ENCODE data around the gene BORCS8.
"Not testable (repeated sequence)": the region's sequence is repeated elsewhere in the genome, so short reads cannot be mapped to it uniquely, and the experiment has no call there.

Gene BORCS8

GRCh38 chr19:19155495-19156219 is 36.3 kb downstream of the BORCS8 start:
- no peak overlapping the region for H3K27ac ChIP-seq
- no peak overlapping the region for H3K4me3 ChIP-seq

GRCh38 chr19:19154768-19155494 is 37.0 kb downstream of the BORCS8 start:
- Histone ChIP-seq H3K27ac (no peak overlapping the region), H3K4me3 (no peak overlapping the region)

GRCh38 chr19:19152668-19153384 is 39.1 kb downstream of the BORCS8 start:
- Histone ChIP-seq H3K27ac (no peak overlapping the region), H3K4me3 (no peak overlapping the region)

GRCh38 chr19:19151418-19151817 is 40.5 kb downstream of the BORCS8 start:
- Histone ChIP-seq H3K27ac (no peak overlapping the region), H3K4me3 (no peak overlapping the region)

GRCh38 chr19:19149435-19149834 is 42.5 kb downstream of the BORCS8 start:
- Histone ChIP-seq H3K4me3 (no peak overlapping the region), H3K27ac (no peak overlapping the region)

GRCh38 chr19:19148504-19148903 is 43.4 kb downstream of the BORCS8 start:
- not testable (repeated sequence) for H3K27ac ChIP-seq, H3K4me3 ChIP-seq

- H3K27ac ChIP-seq, result no peak overlapping the region
- H3K4me3 ChIP-seq, result no peak overlapping the region
These were observed 44.6 kb downstream of the BORCS8 start for GRCh38 chr19:19147344-19147743.

GRCh38 chr19:19146865-19147264 is 45.1 kb downstream of the BORCS8 start:
- H3K4me3 ChIP-seq, result no peak overlapping the region
- H3K27ac ChIP-seq, result no peak overlapping the region

- peak overlapping the region in 5 of 21 experiments; percentile 19 to 39 (median 29) for H3K27ac ChIP-seq
- H3K4me3 ChIP-seq, result no peak overlapping the region
These were observed 46.0 kb downstream of the BORCS8 start for GRCh38 chr19:19145684-19146608.

GRCh38 chr19:19145281-19145680 is 46.7 kb downstream of the BORCS8 start:
- Histone ChIP-seq H3K4me3 (no peak overlapping the region), H3K27ac (peak overlapping the region in 3 of 21 experiments; percentile 19 to 39 (median 30))

GRCh38 chr19:19142347-19142746 is 49.6 kb downstream of the BORCS8 start:
- Histone ChIP-seq H3K4me3 (no peak overlapping the region), H3K27ac (no peak overlapping the region)

- no peak overlapping the region for H3K4me3 ChIP-seq
These were observed 51.5 kb downstream of the BORCS8 start for GRCh38 chr19:19140476-19140875.

GRCh38 chr19:19139876-19140229 is 52.1 kb downstream of the BORCS8 start:
- Histone ChIP-seq H3K4me3 (no peak overlapping the region), H3K27ac (no peak overlapping the region)

More at GRCh38 chr19:19140476-19140875, 51.5 kb downstream of the BORCS8 start:
- H3K27ac ChIP-seq, result no peak overlapping the region

GRCh38 chr19:19138109-19138981 is 53.6 kb downstream of the BORCS8 start, which contains the start of gene TMEM161A:
TSS of gene TMEM161A (minus strand) at chr19:19138478. CDS start at chr19:19138428, 50 bp downstream.
- H3K27ac ChIP-seq, result peak within 1 kb of the TSS; percentile 45 to 94 (median 79)

GRCh38 chr19:19137556-19138108 is 54.3 kb downstream of the BORCS8 start:
- Histone ChIP-seq H3K27ac (peak overlapping the region; percentile 45 to 94 (median 79)), H3K4me3 (peak overlapping the region; percentile 62 to 83 (median 63))

More at GRCh38 chr19:19138109-19138981, 53.6 kb downstream of the BORCS8 start, which contains the start of gene TMEM161A:
- peak within 1 kb of the TSS; percentile 62 to 83 (median 63) for H3K4me3 ChIP-seq

GRCh38 chr19:19135713-19136112 is 56.2 kb downstream of the BORCS8 start:
- not testable (repeated sequence) for H3K4me3 ChIP-seq, H3K27ac ChIP-seq

- H3K27ac ChIP-seq, result no peak overlapping the region
These were observed 57.2 kb downstream of the BORCS8 start for GRCh38 chr19:19134687-19135158.

GRCh38 chr19:19133985-19134384 is 58.0 kb downstream of the BORCS8 start:
- no peak overlapping the region for H3K27ac ChIP-seq

More at GRCh38 chr19:19134687-19135158, 57.2 kb downstream of the BORCS8 start:
- no peak overlapping the region for H3K4me3 ChIP-seq

More at GRCh38 chr19:19133985-19134384, 58.0 kb downstream of the BORCS8 start:
- H3K4me3 ChIP-seq, result no peak overlapping the region
